Stimulated activated CD8-positive, alpha-beta memory T cell treated with anti-CD3 and anti-CD28 coated beads, Interleukin-4, amount 100 ng/mL, for 1 hour (primary cell): ENCODE measurements around the gene PTRH1.

Experiments
- DNase-seq, 2 donors: peaks; one replicate each; pipeline ENCODE4 v3.0.0-alpha.2; 2020; ENCODE audit warnings: low read depth in 2 of 2, low spot score in 1 of 2

The PTRH1 gene

GRCh38 chr9:127720031-127720864 lies 4.8 kb upstream of the PTRH1 start:
- DNase-seq = no peak

- no peak for DNase-seq
Measured at GRCh38 chr9:127717766-127718165, 2.3 kb upstream of the PTRH1 start.

- no peak for DNase-seq
Measured at GRCh38 chr9:127716412-127716811, 949 bp upstream of the PTRH1 start.

GRCh38 chr9:127714951-127715469 lies 453 bp downstream of the PTRH1 start:
- no peak for DNase-seq

- no peak for DNase-seq
Measured at GRCh38 chr9:127714020-127714750, 1.3 kb downstream of the PTRH1 start.

- no peak for DNase-seq
Measured at GRCh38 chr9:127712867-127713266, 2.6 kb downstream of the PTRH1 start.

GRCh38 chr9:127712371-127712770 lies 3.1 kb downstream of the PTRH1 start:
- DNase-seq = no peak

GRCh38 chr9:127711831-127712274 lies 3.6 kb downstream of the PTRH1 start:
- no peak for DNase-seq

- no peak for DNase-seq
Measured at GRCh38 chr9:127711226-127711701, 4.2 kb downstream of the PTRH1 start.

GRCh38 chr9:127710204-127710783 lies 5.2 kb downstream of the PTRH1 start:
- DNase-seq = no peak

- no peak for DNase-seq
Measured at GRCh38 chr9:127708952-127709587, 6.4 kb downstream of the PTRH1 start.

GRCh38 chr9:127707766-127708165 lies 7.7 kb downstream of the PTRH1 start:
- DNase-seq = peak in 1 of 2 donors; percentile 20

GRCh38 chr9:127706836-127707241 lies 8.6 kb downstream of the PTRH1 start, which contains the start of gene CFAP157:
Gene CFAP157 (plus strand): TSS chr9:127706988. CDS start chr9:127707032, 44 bp downstream.
- DNase-seq = no peak

GRCh38 chr9:127705577-127706379 lies 9.7 kb downstream of the PTRH1 start:
- no peak for DNase-seq

- no peak for DNase-seq
Measured at GRCh38 chr9:127703289-127703946, 12.0 kb downstream of the PTRH1 start.

GRCh38 chr9:127700594-127701255 lies 14.7 kb downstream of the PTRH1 start:
- no peak for DNase-seq

- DNase-seq = no peak
Measured at GRCh38 chr9:127700140-127700539, 15.3 kb downstream of the PTRH1 start.

- DNase-seq = peak; percentile 58 to 73
Measured at GRCh38 chr9:127698985-127699670, 16.3 kb downstream of the PTRH1 start.
